Activated naive CD4-positive, alpha-beta T cell treated with anti-CD3 and anti-CD28 coated beads, Interleukin-2, amount 50 U/mL, for 72 hours (primary cell): Measurements from ENCODE around the gene LRFN3. TPM values are rescaled to one million over a fixed set of nuclear protein-coding genes. Genes with fewer than 3 reads are reported as not detected.
"Not testable (repeated sequence)": the region's sequence is repeated elsewhere in the genome, so short reads cannot be mapped to it uniquely, and the experiment has no call there.

Experiments
- ATAC-seq, 2 donors: fragments of 150-1000 bp; cut with Tn5 transposase; 2 replicates each; pipeline ENCODE4 v1.10.0; 2021; ENCODE audit warnings: mild to moderate bottlenecking in 2 of 2, moderate library complexity in 2 of 2
- DNase-seq, 2 donors: peaks; one replicate each; pipeline ENCODE4 v3.0.0; 2021 to 2022; ENCODE audit warnings: low spot score in 2 of 2
- H3K27ac Mint-ChIP-seq, 2 donors: one replicate each; pipeline ENCODE4 v1.8.0; 2022; ENCODE audit warnings: mild to moderate bottlenecking in 2 of 2, mixed read lengths in 2 of 2
- H3K36me3 Mint-ChIP-seq, 2 donors: one replicate each; pipeline ENCODE4 v1.8.0; 2022; ENCODE audit warnings: mixed read lengths in 2 of 2
- H3K9me3 Mint-ChIP-seq, 2 donors: one replicate each; pipeline ENCODE4 v1.8.0; 2022; ENCODE audit warnings: mixed read lengths in 2 of 2
- total RNA-seq, 2 donors: library from RNA; stranded (reverse); gene quantifications; one replicate each; pipeline ENCODE4 v1.2.3, GENCODE V29; 2022

The LRFN3 gene
- total RNA-seq, 2 donors from 2014 or later: 6.4 to 10.1 TPM

DNA sequence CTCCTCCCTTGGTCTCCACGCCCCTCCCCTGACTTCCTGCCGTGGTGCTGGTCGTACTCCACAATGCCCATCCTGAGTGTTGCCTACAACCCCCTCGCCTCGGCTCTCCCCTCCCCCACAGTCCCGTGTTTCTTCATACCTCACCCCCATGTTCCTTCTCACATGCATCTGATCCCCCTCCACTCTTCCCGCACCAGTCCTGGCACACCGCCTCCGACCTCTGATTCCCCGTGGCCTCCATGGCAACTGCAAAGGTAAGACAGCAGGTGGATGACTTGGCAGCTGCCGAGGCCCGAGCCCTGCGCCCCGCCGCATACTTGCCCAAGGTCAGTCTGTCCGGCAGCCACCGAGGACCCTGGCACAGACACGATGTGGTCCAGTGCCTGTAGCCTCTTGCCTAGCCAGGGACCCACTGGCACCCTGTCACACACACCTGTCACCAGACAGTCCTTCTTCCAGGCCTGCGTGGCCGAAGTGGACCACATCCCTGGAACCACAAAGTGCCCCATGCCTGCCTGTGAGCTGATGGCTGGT is 42.7 kb downstream of the LRFN3 start:
- H3K27ac Mint-ChIP-seq: no peak overlapping the region
- ATAC-seq: no peak
- DNase-seq: no peak
- H3K36me3 Mint-ChIP-seq: no peaks in the 10 kb centered on the region
- no peaks in the 10 kb centered on the region for H3K9me3 Mint-ChIP-seq

DNA sequence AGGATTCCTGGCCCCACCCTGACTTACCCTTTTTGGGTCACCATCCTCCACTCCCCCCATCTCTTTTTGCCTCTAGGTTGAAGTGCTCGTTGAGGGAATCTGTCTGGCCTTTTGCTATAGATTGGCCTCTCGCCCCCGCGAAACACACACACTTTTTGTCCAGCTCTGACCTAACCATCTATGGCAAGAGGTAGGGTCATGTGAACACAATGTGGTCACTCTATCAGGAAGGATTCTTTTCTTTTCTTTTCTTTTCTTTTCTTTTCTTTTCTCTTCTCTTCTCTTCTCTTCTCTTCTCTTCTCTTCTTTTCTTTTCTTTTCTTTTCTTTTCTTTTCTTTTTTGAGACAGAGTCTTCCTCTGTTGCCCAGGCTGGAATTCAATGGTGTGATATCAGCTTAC is 44.8 kb downstream of the LRFN3 start:
- H3K9me3 Mint-ChIP-seq, H3K36me3 Mint-ChIP-seq, DNase-seq, H3K27ac Mint-ChIP-seq, ATAC-seq: not testable (repeated sequence)

DNA sequence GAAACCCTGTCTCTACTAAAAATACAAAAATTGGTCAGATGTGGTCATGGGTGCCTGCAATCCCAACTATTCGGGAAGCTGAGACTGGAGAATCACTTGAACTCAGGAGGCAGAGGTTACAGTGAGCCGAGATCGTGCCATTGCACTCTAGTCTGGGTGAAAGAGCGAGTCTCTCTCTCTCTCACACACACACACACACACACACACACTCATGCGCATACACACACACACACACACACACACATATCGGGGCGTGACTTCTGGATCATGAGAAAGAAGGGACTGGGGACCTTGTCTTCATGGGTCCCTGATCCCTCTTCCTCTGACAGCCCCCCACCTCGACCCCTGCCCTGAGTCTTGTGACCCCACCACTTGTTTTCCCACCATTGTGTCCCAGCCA is 47.0 kb downstream of the LRFN3 start:
- no peak overlapping the region for H3K27ac Mint-ChIP-seq
- no peaks in the 10 kb centered on the region for H3K36me3 Mint-ChIP-seq
- no peaks in the 10 kb centered on the region for H3K9me3 Mint-ChIP-seq
- ATAC-seq (no peak), DNase-seq (no peak)

DNA sequence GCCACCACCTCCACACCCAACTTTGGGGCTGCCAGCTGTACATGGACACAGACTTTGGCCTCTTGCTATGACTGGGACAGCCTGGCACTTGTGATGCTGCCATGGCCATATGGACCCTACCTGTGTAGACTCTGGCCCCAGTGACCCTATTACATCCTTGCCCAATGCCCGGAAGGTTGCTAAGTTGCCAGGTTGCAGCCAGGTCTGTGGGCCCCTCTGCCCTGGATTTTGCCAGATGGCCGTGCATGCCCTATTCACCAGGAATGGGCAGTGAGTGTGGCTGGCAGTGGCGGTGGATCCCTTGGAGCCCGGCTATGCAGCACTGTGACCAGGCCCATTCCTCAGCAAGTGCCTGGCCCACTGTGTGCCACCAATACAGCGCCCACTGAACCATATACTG is 49.9 kb downstream of the LRFN3 start:
- DNase-seq (no peak), ATAC-seq (no peak)
- Mint-ChIP-seq H3K9me3 (no peaks in the 10 kb centered on the region), H3K36me3 (no peaks in the 10 kb centered on the region), H3K27ac (no peak overlapping the region)

DNA sequence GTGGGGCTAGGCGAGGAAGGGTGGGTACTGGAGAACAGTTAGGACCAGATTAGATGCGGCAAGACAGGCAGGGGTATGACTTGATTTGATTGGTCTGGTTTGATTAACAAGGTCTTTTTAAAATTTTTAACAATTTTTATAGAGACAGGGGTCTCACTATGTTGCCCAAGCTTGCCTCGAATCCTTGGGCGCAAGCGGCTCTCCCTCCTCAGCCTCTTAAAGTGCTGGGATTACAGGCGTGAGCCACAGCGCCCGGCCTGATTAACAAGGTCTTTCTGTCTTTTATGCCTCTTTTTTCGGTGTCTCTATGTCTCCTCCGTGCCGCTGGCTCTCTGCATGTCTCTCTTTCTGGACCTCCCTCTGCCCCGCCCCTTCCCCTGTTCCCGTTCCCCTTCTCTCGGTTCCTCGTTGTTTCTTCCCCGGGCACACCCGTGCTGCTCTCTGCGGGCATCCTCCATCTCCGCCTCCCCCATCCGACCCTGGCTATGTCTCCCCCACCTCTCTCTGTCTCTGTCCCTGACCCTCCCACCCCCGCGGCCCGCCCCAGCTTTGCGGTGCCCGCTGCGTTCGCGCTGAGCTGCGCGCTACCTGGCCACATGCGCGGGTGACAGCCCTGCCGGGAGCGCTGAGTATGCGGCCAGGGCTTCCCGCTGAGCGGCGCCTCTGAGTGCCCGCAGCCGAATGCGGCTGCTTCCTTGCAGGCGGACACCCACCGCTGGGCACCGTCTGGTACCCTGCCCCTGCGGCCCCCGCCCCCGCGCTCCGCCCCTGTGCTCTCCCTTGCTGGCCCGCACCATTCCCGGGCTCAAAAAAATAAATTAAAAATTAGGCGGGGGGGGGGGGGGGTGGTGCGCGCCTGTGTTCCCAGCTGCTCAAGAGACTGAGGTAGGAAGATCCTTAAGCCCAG is 50.7 kb downstream of the LRFN3 start:
- Mint-ChIP-seq H3K9me3 (no peaks in the 10 kb centered on the region), H3K27ac (no peak overlapping the region), H3K36me3 (no peaks in the 10 kb centered on the region)
- peak; percentile 73 to 84 for ATAC-seq
- peak in 1 of 2 donors; percentile 24 for DNase-seq

DNA sequence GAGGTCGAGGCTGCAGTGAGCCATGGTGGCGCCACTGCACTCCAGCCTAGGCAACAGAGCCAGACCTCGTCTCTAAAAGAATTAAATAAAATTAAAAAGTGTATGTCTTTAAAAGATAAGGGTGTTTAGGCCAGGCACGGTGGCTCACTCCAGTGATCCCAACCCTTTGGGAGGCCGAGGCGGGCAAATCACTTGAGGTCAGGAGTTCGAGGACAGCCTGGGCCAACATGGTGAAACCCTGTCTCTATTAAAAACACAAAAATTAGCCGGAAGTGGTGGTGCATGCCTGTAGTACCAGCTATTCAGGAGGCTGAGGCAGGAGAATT is 51.4 kb downstream of the LRFN3 start:
- Mint-ChIP-seq H3K9me3 (no peaks in the 10 kb centered on the region), H3K27ac (no peak overlapping the region), H3K36me3 (no peaks in the 10 kb centered on the region)
- no peak for DNase-seq
- ATAC-seq: no peak

DNA sequence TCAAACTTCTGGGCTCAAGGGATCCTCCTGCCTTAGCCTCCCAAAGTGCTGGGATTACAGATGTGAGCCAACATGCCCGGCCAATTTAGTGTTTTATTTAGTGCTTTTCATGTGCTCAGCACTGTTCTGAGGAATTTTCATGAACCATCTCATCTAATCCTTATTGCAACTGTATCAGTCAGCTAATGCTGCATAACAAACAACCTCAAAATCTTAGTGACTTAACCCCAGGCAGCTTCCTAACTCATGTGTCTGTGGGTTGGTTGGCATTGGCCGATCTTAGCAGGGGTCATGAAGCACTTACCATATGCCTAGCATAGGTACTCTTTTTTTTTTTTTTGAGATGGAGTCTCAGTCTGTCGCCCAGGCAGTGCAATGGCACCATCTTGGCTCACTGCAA is 52.6 kb downstream of the LRFN3 start:
- H3K27ac Mint-ChIP-seq: no peak overlapping the region
- no peaks in the 10 kb centered on the region for H3K9me3 Mint-ChIP-seq
- no peaks in the 10 kb centered on the region for H3K36me3 Mint-ChIP-seq
- no peak for ATAC-seq
- DNase-seq: no peak

DNA sequence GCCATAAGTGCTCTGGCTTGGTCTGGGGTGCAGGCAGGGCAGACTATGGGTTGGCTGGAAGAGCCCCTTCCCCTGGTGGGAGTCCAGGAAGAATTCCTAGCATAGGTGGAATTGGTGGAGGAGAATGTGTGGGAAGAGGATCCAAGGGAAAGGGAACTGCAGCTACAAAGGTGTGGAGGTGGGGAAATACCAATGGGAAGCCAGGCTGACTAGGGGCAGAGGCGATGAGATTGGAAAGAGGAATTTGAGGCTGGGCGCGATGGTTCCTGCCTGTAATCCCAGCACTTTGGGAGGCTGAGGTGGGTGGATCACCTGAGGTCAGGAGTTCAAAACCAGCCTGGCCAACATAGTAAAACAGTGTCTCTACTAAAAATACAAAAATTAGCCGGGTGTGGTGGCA is 54.0 kb downstream of the LRFN3 start:
- H3K27ac Mint-ChIP-seq: peak overlapping the region in 1 of 2 donors; percentile 4
- no peaks in the 10 kb centered on the region for H3K36me3 Mint-ChIP-seq
- ATAC-seq (no peak), DNase-seq (no peak)
- no peaks in the 10 kb centered on the region for H3K9me3 Mint-ChIP-seq

DNA sequence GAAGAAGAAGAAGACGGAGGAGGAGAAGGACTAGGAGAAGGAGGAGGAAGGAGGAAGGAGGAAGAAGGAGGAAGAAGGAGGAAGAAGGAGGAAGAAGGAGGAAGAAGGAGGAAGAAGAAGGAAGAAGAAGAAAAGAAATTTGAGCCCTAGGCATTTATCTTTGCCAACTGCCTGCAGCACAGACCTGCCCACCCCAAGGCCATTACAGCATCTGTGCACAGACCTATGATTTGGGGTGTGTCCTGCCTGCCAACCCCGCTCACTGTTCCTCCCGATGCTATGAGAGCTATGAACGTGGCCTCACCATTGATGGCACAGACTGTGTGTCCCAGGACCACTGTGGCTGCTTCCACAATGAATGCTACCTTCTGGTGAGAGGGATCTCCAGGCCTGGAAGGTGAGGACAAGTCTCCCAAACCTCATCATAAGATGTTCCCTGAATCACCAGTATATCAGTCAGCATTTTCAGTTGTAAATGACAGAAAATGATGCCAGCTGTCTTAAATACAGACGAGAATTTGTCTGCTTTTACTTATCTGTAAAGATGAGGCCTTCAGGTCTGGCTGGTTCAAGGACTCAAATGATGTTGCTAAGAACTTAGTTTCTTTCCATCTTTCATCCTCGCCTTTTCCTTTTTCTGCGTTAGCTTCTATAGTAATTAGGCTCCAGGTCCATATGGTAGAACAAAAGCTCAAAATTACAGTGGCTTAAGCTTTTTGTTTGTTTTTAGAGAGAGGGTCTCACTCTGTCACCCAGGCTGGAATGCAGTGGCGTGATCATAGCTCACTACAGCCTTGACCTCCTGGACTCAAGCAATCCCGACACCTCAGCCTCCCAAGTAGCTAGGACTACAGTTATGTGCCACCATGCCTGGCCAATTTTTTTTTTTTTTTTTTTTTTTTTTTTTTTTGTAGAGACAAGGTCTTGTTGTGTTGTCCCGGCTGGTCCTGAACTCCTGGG is 54.9 kb downstream of the LRFN3 start:
- peak overlapping the region in 1 of 2 donors; percentile 4 for H3K27ac Mint-ChIP-seq
- peaks cover 5% of the 10 kb centered on the region in 2 donors for H3K36me3 Mint-ChIP-seq
- DNase-seq (no peak), ATAC-seq (no peak)
- H3K9me3 Mint-ChIP-seq: no peaks in the 10 kb centered on the region

DNA sequence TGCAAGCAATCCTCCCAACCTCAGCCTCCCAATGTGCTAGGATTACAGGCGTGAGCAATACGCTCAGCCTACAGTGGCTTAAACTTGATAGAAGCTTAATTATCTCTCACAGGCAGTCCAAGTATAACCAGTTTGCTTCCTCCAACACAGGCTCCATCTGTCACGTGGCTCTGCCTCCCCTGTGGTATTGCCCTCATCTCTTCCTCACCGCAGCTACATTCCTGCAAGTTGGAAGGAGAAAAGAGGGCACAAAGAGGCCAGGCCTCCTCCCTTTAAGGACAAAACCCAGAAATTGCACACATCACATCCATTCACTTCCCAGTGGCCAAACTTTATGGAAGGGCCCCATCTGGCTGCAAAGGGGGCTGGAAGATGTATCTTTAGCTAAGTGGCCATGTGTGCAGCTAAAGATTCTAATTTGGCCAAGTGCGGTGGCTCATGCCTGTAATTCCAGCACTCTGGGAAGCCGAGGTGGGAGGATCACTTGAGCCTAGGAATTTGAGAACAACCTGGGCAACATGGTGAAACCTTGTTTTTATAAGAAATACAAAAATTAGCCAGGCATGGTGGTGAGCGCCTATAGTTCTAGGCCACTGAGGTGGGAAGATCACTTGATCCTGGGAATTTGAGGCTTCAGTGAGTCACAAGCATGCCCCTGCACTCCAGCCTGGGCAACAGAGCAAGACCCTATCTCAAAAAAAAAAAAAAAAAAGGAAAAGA is 55.7 kb downstream of the LRFN3 start:
- H3K9me3 Mint-ChIP-seq: no peaks in the 10 kb centered on the region
- ATAC-seq (no peak), DNase-seq (no peak)
- peaks cover 12 to 13% of the 10 kb centered on the region in 2 donors for H3K36me3 Mint-ChIP-seq
- no peak overlapping the region for H3K27ac Mint-ChIP-seq

DNA sequence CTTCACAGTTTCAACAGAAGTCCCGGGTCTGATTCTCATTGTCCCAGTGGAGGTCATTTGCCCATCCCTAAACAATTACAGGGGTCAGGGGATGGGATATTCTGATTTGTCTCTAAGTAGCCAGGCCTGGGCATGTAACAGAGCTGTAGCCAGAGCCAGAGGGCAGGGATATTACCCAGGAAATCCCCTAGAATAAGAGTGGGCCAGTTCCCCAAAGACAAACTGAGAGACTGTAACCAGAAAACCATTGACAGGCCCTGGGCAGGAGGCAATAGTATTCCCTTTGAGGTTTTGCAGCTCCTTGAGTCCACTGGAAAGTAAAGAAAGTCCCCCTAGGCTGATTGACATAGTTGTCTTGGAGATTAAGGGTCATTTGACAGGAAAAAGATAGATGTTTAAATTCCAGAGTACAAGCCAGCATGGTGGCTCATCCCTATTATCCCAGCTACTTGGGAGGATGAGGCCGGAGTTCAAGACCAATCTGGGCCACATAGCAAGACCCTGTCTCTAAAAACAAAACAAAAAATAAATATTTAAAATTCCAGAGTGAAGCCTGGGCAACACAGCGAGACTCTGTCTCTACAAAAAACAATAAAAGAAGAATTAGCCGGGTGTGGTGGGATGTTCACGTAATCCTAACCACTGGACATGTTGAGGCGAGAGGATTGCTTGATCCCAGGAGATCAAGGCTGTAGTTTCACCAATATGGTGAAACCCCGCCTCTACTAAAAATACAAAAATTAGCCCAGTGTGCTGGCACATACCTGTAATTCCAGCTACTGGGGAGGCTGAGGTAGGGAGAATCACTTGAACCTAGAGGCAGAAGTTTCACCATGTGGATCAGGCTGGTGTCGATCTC is 57.0 kb downstream of the LRFN3 start:
- peaks cover 12 to 14% of the 10 kb centered on the region in 2 donors for H3K36me3 Mint-ChIP-seq
- H3K27ac Mint-ChIP-seq: no peak overlapping the region

DNA sequence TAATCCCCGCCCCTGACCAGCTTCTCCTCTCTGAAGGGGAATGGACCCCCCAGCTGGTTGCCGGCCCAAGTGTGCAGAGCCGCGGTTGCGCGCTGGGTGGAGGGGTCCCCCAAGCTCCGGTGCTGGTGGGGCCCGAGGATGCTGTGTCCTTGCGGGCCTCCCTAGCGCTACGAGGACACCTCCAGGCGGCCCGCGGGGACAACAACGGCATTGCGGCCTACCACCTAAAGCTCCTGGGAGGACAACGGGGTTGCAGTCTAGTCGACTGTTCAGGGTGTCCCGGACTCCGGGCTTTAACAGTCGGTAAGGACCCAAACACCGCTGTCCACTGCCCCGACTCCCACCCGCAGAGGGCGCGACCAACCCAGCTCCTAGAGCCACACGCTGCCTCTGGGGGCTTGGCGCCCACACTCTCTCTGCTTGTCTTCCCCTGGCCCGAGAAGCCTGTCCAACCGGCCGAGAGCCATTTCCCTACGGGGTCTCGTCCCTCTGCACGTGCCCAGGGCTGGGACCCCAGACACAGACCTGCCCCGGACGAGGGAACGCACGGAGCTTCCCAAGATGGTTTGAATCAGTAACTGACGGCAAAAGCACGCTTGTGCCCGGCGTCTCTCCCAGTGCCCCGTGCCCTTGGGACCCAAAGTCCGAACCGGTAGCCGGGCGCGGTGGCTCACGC is 57.9 kb downstream of the LRFN3 start:
- Mint-ChIP-seq H3K36me3 (peaks cover 12 to 14% of the 10 kb centered on the region in 2 donors), H3K27ac (peak overlapping the region; percentile 14 to 91), H3K9me3 (no peaks in the 10 kb centered on the region)
- ATAC-seq (no peak), DNase-seq (peak in 1 of 2 donors; percentile 28)

More for the DNA sequence above, 57.0 kb downstream of the LRFN3 start:
- DNase-seq (no peak), ATAC-seq (no peak)
- H3K9me3 Mint-ChIP-seq: no peaks in the 10 kb centered on the region
